Endothelial cell of umbilical vein (primary cell): ENCODE data around the gene CEACAM4. TPM values are rescaled to one million over a fixed set of nuclear protein-coding genes. Genes with fewer than 3 reads are reported as not detected.

Source experiments
- BruUV-seq: library from RNA; stranded (reverse); fragments of 400-500 nt; replicated peaks from 2 replicates; lab custom pipeline; 2021; lab: Mats Ljungman, UMichigan
- CTCF ChIA-PET: fragments of 300-600, 350-600 bp; sonication (Branson Sonifier 250); formaldehyde crosslinking; loops from one replicate; lab custom pipeline; 2021; ENCODE audit warnings: antibody characterized with exemption, inconsistent platforms; lab: Charles Lee
- POLR2A ChIA-PET: fragments of 300-600, 350-600 bp; sonication (Branson Sonifier 250); formaldehyde crosslinking; loops from one replicate; lab custom pipeline; 2021; ENCODE audit warnings: antibody characterized with exemption, inconsistent platforms; lab: Charles Lee
- DNase-seq: peaks from one replicate; pipeline ENCODE4 v3.0.0-alpha.2; 2011; ENCODE audit warnings: low read depth, low spot score
- FAIRE-seq: peaks from 2 replicates; lab custom pipeline; 2011; peaks lifted over from hg19 to GRCh38; lab: Jason Lieb, UNC
- H2AFZ ChIP-seq: 2 replicates; pipeline ENCODE4 v1.6.0; 2012; ENCODE audit warnings: low read depth, low read length, control low read depth, inconsistent platforms
- H3K27ac ChIP-seq: 2 replicates; pipeline ENCODE4 v1.5.1; 2011; ENCODE audit warnings: low read depth, mild to moderate bottlenecking, control low read depth, low read length, moderate library complexity; ENCODE audit not compliant: insufficient read depth
- H3K27me3 ChIP-seq, 2 experiments: 2 replicates each; pipeline versions ENCODE4 v1.6.0 to v1.6.1; 2011; ENCODE audit warnings: low read length in 2 of 2, mixed read lengths in 1 of 2; ENCODE audit not compliant: control insufficient read depth in 2 of 2, insufficient read depth in 2 of 2
- H3K36me3 ChIP-seq, 2 experiments: 2 replicates in 1 of 2; 3 replicates in 1 of 2; pipeline ENCODE4 v1.5.1; 2011; ENCODE audit warnings: low read length in 2 of 2, mild to moderate bottlenecking in 1 of 2, moderate library complexity in 1 of 2; ENCODE audit not compliant: control insufficient read depth in 2 of 2, insufficient read depth in 2 of 2; ENCODE audit errors: extremely low read depth in 1 of 2
- H3K4me1 ChIP-seq: 3 replicates; pipeline ENCODE4 v1.5.1; 2011; ENCODE audit warnings: mild to moderate bottlenecking, low read length; ENCODE audit not compliant: control insufficient read depth, insufficient read depth; ENCODE audit errors: extremely low read depth
- H3K4me2 ChIP-seq: 2 replicates; pipeline ENCODE4 v1.6.1; 2011; ENCODE audit warnings: low read length, control low read depth, mixed read lengths; ENCODE audit not compliant: insufficient read depth
- H3K4me3 ChIP-seq, 3 experiments: fragments of 200-600 bp in 1 of 3; sonication (generic), shearing (Covaris generic) in 1 of 3; replicated peaks in 1 of 3; 2 replicates each; pipeline ENCODE4 v1.5.1; 2011 to 2016; ENCODE audit warnings: control low read depth in 3 of 3, low read length in 3 of 3, mild to moderate bottlenecking in 2 of 3, inconsistent platforms in 1 of 3, low read depth in 1 of 3, moderate library complexity in 1 of 3; ENCODE audit not compliant: insufficient read depth in 1 of 3
- H3K79me2 ChIP-seq: 2 replicates; pipeline ENCODE4 v1.6.0; 2012; ENCODE audit warnings: low read length, inconsistent platforms; ENCODE audit not compliant: control insufficient read depth, insufficient read depth
- H3K9ac ChIP-seq: replicated peaks from 2 replicates; pipeline ENCODE3; 2011; ENCODE audit warnings: low read length, control low read depth; ENCODE audit not compliant: insufficient read depth; ENCODE audit errors: extremely low read depth
- H3K9me1 ChIP-seq: replicated peaks from 3 replicates; pipeline ENCODE4 v1.6.0; 2011; ENCODE audit warnings: mild to moderate bottlenecking, low read length; ENCODE audit not compliant: control insufficient read depth, insufficient read depth; ENCODE audit errors: extremely low read depth
- H3K9me3 ChIP-seq: replicated peaks from 2 replicates; pipeline ENCODE4 v1.5.1; 2012; ENCODE audit warnings: low read length, inconsistent platforms; ENCODE audit not compliant: control insufficient read depth, insufficient read depth
- H4K20me1 ChIP-seq: replicated peaks from 2 replicates; pipeline ENCODE3; 2011; ENCODE audit warnings: mild to moderate bottlenecking, low read length; ENCODE audit not compliant: control insufficient read depth, insufficient read depth; ENCODE audit errors: extremely low read depth
- EZH2 ChIP-seq: IDR thresholded peaks from 2 replicates; pipeline ENCODE4 v1.6.1; 2012; ENCODE audit warnings: borderline replicate concordance, low read depth, mild to moderate bottlenecking, moderate library complexity, low read length, inconsistent platforms; ENCODE audit not compliant: severe bottlenecking
- FOS ChIP-seq: IDR thresholded peaks from 2 replicates; pipeline ENCODE4 v1.6.1; 2011; ENCODE audit warnings: mild to moderate bottlenecking, low read length, moderate library complexity, borderline replicate concordance; ENCODE audit not compliant: insufficient read depth
- GATA2 ChIP-seq: IDR thresholded peaks from 2 replicates; pipeline ENCODE4 v1.7.0; 2011; ENCODE audit warnings: low read depth, mild to moderate bottlenecking, moderate library complexity, mixed read lengths, low read length; ENCODE audit not compliant: insufficient read length, insufficient read depth
- JUN ChIP-seq: IDR thresholded peaks from 2 replicates; pipeline ENCODE4 v1.6.1; 2011; ENCODE audit warnings: borderline replicate concordance, low read depth; ENCODE audit not compliant: insufficient read length, insufficient read depth
- MYC ChIP-seq: IDR thresholded peaks from one replicate; pipeline ENCODE4 v1.6.1; 2011; ENCODE audit warnings: mild to moderate bottlenecking, low read depth, low read length
- POLR2A ChIP-seq: IDR thresholded peaks from 2 replicates; pipeline ENCODE4 v1.6.1; 2012; ENCODE audit warnings: low read depth, mild to moderate bottlenecking, control low read depth, low read length
- POLR2AphosphoS5 ChIP-seq: IDR thresholded peaks from 2 replicates; pipeline ENCODE4 v1.6.1; 2012; ENCODE audit warnings: low read depth, mild to moderate bottlenecking, control low read depth, low read length, moderate library complexity; ENCODE audit not compliant: insufficient read depth
- dilution Hi-C: fragments of 300-500 bp; cut with MboI; formaldehyde crosslinking; loops from one replicate; pipeline ENCODE4 v1.15.0; 2019; ENCODE audit warnings: low sequenced_read_pairs; ENCODE audit not compliant: extremely low pct_ligation_motif_present
- intact Hi-C: fragments of 100-400 bp; cut with micrococcal nuclease; formaldehyde crosslinking; loops from one replicate; pipeline ENCODE4 v1.10.0; 2022
- polyA plus RNA-seq, 4 experiments: library from polyadenylated mRNA; depleted of rRNA in 3 of 4; stranded (reverse) in 3 of 4; unstranded in 1 of 4; fragments of >200 nt; gene quantifications; 2 replicates each; pipeline versions ENCODE4 v1.2.1 to v1.2.3, GENCODE V29; 2011 to 2012; ENCODE audit warnings: missing spikeins in 1 of 4
- total RNA-seq: library from RNA; stranded (reverse); gene quantifications from 2 replicates; pipeline ENCODE4 v1.2.3, GENCODE V29; 2021
- TF ChIP-seq, protein P1 (sequence below): IDR thresholded peaks from 2 replicates; pipeline ENCODE4 v1.6.1; 2011; ENCODE audit not compliant: insufficient read depth, insufficient read length
- TF ChIP-seq, protein P2 (sequence below), 2 donors: IDR thresholded peaks; 1 replicate in 1 of 2; 2 replicates in 1 of 2; pipeline ENCODE4 v1.5.1; 2011; ENCODE audit warnings: low read length in 2 of 2, mild to moderate bottlenecking in 2 of 2, moderate library complexity in 2 of 2, control low read depth in 1 of 2, inconsistent platforms in 1 of 2, low read depth in 1 of 2; ENCODE audit not compliant: insufficient read depth in 1 of 2; ENCODE audit errors: extremely low read depth in 1 of 2

Gene CEACAM4
- total and polyA plus RNA-seq, 2 donors (not counting 3 experiments of a cell fraction or from before 2014, with no cell fraction given) = not detected

GRCh38 chr19:41591951-41592562 is 34.8 kb downstream of the CEACAM4 start:
- Histone ChIP-seq H3K4me1 (peaks cover 5% of the 10 kb centered on the region), H3K27ac (no peak overlapping the region), H3K27me3 (peaks cover 5 to 10% of the 10 kb centered on the region in 2 experiments), H2AFZ (no peak overlapping the region), H4K20me1 (no peaks in the 10 kb centered on the region), H3K4me3 (no peak overlapping the region), H3K36me3 (no peaks in the 10 kb centered on the region), H3K4me2 (no peak overlapping the region), H3K79me2 (no peaks in the 10 kb centered on the region), H3K9ac (no peak overlapping the region), H3K9me1 (no peaks in the 10 kb centered on the region), H3K9me3 (no peaks in the 10 kb centered on the region)
- dilution Hi-C loops = no loop called here
- intact Hi-C loops = no loop called here
- BruUV-seq = no TSS peak
- no peak for FAIRE-seq
- TF ChIP-seq MYC = no peak
- TF ChIP-seq POLR2A = no peak
- TF ChIP-seq POLR2AphosphoS5 = no peak
- TF ChIP-seq, protein P1, sequence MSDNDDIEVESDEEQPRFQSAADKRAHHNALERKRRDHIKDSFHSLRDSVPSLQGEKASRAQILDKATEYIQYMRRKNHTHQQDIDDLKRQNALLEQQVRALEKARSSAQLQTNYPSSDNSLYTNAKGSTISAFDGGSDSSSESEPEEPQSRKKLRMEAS = no peak
- no peak for TF ChIP-seq GATA2
- no peak for TF ChIP-seq JUN
- no peak for TF ChIP-seq FOS
- no peak for TF ChIP-seq EZH2
- TF ChIP-seq, protein P2, sequence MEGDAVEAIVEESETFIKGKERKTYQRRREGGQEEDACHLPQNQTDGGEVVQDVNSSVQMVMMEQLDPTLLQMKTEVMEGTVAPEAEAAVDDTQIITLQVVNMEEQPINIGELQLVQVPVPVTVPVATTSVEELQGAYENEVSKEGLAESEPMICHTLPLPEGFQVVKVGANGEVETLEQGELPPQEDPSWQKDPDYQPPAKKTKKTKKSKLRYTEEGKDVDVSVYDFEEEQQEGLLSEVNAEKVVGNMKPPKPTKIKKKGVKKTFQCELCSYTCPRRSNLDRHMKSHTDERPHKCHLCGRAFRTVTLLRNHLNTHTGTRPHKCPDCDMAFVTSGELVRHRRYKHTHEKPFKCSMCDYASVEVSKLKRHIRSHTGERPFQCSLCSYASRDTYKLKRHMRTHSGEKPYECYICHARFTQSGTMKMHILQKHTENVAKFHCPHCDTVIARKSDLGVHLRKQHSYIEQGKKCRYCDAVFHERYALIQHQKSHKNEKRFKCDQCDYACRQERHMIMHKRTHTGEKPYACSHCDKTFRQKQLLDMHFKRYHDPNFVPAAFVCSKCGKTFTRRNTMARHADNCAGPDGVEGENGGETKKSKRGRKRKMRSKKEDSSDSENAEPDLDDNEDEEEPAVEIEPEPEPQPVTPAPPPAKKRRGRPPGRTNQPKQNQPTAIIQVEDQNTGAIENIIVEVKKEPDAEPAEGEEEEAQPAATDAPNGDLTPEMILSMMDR (IDR thresholded peaks at IDR 0.05; ENCODE audit: extremely low read depth in 1 of 2, insufficient read depth in 1 of 2, low read depth in 1 of 2, low read length in 2 of 2) = no peak
- DNase-seq = no peak
- ChIA-PET POLR2A (no interaction called here), CTCF (no interaction called here)
